ENCODE data around the gene COL6A3.

DNA sequence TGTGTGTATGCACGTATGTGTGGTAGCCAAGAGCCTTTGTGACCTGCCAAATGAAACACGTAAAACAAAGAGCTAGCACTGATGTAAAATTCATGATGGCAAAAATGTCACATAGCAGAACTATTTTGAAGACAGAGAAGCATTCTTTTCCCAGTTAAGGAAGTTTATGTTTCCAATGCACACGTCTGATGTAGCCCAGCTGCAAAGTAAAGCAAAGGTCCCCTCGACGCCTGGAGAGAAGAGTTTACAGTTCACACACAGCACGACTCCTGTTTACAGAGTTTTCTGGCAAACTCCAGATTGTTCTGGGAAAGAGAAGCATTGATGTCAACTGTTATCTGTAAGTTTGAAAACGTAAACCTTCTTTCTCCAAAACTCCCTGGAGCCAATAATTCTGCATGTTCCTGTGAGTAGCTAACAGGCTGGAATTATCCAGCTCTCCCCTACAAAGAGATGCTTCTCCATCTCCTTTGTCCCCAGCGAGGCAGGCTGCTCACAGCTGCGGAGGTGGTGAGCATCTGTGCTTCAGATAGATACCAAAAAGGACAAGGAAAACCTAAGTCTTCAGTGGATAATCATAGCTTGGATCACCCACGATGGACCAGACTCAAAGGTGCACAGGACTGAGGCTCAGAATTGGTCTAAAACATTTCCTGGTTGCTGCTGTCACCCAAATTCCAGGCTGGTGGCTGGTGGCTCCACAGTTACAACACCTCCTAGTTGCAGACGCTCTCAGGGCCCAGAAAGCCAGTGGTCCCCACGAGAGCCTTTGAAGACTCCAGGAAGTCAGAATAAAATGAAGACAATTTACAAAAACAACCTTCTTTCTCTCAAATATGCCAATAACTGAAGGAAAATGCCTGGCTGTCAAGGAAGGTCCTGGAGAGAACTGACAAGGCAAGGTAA is 87.4 kb downstream of the COL6A3 start:
- TF ChIP-seq, protein P1, sequence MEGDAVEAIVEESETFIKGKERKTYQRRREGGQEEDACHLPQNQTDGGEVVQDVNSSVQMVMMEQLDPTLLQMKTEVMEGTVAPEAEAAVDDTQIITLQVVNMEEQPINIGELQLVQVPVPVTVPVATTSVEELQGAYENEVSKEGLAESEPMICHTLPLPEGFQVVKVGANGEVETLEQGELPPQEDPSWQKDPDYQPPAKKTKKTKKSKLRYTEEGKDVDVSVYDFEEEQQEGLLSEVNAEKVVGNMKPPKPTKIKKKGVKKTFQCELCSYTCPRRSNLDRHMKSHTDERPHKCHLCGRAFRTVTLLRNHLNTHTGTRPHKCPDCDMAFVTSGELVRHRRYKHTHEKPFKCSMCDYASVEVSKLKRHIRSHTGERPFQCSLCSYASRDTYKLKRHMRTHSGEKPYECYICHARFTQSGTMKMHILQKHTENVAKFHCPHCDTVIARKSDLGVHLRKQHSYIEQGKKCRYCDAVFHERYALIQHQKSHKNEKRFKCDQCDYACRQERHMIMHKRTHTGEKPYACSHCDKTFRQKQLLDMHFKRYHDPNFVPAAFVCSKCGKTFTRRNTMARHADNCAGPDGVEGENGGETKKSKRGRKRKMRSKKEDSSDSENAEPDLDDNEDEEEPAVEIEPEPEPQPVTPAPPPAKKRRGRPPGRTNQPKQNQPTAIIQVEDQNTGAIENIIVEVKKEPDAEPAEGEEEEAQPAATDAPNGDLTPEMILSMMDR (IDR thresholded peaks at IDR 0.05; ENCODE audit: low read depth, low read length, poor library complexity, severe bottlenecking), result no peak
- no peak for TF ChIP-seq EZH2phosphoT487 (IDR thresholded peaks at IDR 0.05; ENCODE audit: borderline replicate concordance, low read length)

Data from DOHH2 (cell line).